SIG-M5 treated with dmso at 0.1 percent for 504 hours (cell line): Measurements from ENCODE around the gene CAB39.

Experiments used
- DNase-seq: peaks from one replicate; lab custom pipeline; 2025; ENCODE audit not compliant: unreplicated experiment; lab: John Stamatoyannopoulos, UW

Gene CAB39

DNA sequence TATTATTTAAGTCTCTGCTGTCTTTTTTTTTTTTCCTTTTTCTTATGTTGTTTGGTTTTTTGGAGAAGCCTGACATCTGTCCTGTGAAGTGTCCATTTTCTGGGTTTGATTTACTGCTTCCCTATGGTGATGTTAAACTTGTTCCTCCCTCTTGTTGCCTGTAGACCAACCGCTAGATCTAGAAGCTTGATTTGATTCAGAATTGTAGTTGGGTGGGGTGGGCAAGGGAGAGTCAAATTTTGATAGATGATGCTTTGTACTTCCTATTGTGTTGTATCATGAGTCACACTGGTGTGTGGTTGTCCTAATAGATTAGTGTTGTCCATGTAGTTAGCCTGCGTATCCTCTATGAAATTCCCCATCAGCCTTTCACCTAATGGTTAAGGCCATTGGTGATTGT, 35.4 kb downstream of the CAB39 start:
- no peak for DNase-seq

DNA sequence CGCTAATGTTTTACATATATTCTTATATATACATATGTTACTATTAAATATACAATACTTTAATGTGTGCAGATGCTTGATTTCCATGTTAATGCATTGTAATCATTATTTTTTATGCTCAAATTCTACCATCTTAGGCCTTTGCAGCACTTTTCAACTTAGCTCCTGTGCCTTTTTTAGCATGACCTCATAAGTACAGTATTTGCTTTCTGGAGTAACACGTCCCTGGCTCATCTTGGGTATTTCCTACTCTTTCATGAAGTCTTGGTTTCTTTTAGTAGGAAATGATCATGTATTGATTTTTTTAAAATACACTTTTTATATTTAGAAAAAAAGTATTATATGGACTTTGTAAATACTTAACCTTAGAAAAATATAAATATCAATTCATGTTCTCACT, 36.5 kb downstream of the CAB39 start:
- DNase-seq: no peak

DNA sequence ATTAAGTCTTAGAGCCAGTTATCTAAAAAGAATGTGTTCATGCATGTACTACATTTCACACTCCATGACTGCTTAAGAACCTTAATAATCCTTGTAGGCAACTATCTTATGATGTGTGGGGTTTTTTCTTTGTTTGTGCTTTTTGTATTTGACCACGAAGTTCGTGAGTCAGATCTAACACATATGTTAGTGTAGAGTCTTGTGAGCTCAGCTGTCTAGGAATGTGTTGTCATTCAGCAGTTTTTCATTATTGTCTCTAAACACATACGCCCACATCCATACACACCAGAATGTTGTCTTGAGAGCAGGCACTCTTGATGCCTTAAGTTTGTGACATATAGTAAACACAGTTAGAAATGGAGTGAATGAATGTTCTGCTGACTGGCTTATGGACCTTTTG, 38.4 kb downstream of the CAB39 start:
- no peak for DNase-seq

DNA sequence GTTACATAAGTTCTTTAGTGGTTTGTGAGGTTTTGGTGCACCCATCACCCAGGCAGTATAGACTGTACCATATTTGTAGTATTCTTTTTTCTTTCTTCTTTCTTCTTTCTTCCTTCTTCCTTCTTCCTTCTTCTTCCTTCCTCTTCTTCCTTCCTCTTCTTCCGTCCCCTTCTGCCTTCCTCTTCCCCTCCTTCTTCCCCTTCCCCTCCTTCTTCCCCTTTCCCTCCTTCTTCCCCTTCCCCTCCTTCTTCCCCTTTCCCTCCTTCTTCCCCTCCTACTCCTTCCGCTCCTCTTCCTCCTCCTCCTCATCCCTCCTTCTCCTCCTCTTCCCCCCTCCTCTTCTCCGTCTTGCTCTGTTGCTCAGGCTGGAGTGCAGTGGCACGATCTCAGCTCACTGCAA, 41.6 kb downstream of the CAB39 start:
- no peak for DNase-seq

DNA sequence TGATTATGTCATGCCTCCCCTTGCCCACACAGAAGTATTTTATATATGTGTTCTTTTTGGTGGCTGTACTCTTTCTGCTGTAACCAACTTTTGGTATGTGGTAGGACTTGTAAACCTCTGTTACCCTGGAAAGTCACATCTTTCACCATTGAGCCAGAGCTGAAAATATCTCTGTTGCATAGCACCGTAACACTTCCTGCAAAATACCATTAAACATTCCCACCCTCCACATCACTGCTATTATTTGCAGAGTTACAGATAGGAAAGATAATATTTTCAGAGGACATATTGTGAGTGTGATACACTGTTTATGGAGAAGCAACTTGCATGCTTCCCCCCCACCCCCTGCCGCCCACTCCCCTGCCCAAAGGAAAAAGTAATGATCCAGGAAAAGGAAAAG, 44.8 kb downstream of the CAB39 start:
- DNase-seq: no peak

DNA sequence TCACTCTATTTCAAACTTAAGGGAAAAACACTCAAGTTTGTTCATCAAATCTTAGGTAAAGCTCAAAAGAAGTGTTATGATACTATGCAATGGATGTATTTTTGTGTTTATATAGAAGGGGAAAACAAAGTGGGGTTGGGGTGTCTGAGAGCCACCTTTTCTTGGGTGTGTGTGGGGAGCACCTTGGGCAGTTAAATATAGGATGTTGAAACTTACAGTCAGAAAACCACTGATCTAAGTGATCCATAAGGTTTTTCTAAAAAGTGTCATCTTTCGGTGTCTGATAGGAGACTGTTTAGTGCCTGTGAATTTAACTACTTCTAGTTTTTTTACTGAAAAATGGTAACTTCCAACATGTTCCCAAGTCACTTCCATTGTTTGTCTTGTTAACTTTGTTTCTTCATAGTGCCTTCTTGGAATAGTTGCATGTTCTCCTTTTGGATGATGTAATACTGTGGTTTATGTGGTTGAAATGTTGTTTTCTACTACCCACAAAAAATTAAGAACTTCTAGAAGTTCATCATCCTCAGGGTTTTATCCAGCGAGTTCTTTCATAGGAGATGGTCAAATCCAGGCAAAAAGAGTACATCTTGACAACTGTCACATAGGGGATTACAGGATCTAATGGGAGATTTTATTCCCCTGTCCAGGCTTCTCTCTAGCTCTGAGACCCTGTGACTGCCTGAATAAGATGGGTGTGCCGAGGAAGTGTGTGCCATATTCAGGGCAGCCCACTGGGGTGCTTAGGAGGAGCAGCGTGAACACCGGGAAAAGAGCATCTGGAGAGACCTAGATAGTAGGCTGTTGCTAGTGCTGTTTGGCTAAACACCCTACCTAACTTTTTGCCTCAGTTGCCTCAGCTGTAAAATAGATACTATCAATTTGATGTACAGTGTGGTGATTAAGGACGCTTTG, 46.2 kb downstream of the CAB39 start:
- peak; percentile 85 for DNase-seq

DNA sequence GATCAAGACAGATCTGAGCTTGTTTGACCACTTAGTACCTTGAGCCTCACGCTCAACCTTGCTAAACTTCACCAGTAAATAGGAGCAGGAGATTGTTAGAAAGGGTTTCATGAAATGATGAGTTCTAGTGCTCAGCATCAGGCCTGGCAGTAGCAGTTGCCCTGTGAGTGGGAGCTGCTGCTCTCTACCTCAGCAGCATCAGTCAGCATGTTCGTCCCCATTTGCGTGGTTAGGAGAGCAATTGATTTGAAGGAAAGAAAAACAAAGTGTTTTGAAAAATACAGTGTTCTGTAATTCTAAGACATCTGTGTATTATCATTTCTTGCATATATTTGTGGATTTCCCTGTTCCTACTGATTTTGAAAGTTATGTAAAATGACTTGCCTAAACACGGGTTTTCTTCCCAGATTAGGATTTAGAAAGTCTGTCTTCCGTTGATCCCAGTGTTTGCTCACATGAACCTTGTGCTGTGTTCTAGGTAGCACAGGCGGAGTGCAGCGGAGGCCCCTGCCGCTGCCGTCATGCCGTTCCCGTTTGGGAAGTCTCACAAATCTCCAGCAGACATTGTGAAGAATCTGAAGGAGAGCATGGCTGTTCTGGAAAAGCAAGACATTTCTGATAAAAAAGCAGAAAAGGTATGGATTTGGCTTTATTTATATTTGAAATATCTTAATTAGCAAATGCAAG, 47.0 kb downstream of the CAB39 start:
- no peak for DNase-seq

DNA sequence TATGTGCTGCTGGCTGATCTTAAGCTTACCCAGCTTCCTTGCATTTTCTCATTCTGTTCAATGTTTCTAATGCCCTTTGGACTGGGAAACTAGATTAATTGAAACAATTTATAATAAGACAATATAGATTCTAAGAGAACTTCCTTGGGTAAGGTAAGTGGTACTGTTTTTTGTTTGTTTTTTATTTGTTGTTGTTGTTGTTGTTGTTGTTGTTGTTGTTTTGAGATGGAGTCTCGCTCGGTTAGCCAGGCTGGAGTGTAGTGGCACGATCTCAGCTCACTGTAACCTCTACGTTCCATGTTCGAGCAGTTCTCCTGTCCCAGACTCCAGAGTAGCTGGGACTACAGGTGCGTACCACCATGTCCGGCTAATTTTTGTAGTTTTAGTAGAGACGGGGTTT, 49.1 kb downstream of the CAB39 start:
- DNase-seq: no peak

DNA sequence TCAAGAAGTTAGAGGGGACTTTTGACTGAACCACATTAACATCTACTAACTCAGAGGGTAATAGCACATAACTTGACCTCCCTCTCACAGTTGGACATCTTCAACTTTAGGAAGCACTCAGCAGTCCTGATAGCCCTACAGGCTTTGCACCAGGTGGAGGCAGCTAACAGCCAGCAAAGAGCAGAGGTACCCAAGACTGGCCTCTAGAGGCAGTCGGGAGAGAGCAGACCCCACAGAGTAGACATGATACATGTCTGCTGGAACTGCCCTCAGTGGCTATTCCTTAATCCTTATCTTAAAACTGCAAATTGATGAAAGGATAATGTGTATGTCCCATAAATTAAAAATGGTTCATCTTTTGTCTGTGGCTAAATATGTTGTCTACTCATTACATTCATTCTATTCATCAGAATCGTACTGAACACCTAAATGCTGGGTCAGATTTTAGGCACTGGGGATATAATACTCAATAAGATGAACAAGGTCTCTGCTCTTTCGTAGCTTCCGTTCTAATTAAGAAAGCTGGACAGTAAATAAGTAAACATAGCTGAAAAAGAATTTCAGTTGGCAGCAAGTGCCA, 49.8 kb downstream of the CAB39 start:
- peak; percentile 31 for DNase-seq

DNA sequence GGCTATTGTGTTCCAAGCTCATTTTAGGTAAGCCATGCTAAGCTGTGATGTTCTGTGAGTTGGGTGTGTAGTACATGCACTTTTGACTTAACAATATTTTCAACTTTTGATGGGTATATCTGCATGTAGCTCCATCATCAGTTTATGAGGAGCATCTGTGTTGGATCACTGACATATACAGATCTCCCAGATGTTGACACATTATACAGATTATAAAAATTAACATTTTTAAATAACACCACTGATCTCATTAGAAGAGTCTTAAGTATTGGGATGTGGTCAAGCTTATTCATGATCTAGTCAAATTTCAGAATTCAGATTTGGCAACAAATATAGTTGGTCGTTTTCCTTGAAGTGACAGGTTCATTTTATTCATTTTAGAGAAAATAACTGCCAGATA, 51.7 kb downstream of the CAB39 start:
- no peak for DNase-seq

DNA sequence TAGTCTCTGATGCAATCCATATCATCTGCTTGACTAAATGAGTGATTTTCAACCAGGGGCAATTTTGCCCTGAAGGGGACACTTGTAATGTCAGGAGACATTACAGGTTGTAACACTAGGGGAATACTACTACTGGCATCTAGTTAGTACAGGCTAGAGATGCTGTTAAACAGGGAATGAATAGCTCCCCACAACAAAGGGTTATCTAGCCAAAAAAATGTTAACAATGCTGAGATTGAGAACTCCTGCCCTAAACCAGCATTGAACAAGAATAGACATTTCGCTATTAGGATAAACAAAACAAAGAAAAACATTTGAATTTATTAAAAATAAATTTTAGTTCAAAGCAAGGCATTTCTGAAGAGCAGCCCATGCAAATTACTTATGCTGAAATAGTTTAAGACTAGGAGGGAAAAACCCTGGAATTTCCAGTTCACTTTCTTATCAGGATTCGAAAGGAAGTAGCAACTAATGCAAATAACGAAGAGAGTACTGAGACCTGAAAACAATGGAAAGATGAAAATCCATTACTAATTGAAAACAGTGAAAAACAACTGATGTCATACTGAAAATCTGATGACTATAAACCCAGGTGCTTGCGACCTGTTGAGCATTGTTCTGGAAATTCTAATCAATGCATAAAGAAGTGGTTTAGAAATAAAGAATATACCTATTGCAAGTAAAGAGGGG, 53.1 kb downstream of the CAB39 start:
- no peak for DNase-seq

DNA sequence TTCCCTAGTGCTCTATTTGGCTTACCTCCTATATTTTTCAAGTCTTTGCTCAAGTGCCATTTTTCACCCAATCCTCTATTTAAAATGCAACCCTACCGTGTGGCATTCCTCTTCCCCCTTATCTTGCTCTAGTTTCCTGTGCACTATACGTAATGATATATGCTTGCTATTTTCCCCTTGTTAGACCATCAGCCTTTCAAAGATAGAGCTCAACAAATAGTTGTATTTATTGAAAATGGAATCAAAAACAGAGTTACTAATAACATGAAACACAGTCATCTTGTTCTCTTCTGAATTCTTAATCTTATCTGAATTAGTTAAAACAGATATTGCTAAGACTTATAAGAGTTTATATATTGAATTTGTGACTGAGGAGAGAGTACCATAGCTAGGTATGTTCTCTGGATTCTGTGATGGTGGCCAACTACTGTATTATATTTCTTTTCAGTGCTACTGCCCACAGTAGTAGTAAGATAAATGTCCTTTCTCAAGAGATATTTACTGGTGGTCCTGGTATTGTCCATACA, 55.3 kb downstream of the CAB39 start:
- no peak for DNase-seq

DNA sequence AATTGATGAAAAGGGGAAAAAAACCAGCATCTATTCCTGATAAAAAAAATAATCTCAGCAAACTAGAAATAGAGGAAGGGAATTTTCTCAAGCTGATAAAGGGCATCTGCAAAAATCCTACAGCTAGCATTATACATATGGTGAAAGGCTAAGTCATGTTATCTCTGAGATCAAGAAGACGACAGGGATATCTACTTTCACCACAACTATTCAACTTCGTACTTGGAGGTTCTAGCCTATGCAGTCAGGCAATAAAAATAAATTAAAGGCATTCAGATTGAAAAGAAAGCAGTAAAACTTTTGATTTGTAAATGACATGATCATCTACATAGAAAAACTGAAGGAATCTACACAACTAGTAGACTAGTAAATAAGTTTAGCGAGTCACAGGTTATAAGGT, 58.2 kb downstream of the CAB39 start:
- no peak for DNase-seq

DNA sequence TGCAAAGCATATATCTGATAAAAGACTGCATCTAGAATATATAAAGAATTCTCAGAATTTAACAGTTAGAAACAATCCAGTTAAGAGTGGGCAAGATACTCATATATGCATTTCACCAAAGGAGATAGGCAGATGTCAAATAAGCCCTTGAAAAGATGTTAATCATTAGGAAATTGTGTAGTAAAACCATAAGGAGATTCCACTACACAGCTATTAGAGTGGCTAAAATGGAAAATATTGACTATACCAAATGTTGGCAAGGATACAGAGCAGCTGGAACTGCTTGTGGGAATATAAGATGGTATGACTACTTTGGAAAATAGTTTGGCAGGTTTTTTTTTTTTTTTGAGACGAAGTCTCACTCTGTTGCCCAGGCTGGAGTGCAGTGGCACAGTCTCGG, 59.5 kb downstream of the CAB39 start:
- DNase-seq: no peak

DNA sequence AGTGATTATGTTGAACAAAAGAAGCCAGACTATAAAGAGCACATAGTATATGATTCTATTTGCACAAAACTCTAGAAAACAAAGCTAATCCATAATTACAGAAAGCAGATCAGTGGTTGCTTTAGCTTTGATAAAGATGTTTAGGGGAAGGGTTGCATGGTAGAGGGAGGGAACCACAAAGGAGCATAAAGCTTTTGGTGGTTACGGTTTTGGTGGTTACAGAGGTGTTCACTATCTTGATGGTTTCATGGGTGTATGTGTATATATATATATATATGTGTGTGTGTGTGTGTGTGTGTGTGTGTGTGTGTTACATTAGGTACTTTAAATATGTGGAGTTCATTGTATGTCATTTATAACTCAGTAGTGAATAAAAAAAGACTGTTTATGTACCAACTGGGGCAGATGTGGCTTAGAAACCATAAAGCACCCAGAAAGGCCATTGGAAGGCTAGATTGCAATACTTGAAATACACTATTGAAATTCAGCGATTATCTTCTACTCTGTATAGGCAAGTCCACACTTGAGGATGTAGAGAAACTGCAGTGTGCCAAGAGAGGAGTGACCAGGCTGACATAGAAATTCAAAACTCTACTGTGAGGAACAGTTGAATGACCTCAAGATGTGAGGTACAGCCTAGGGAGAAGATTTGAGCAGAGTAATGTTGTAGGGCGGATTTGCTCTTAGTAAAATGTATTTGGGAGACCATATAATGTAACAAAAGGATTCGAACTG, 60.6 kb downstream of the CAB39 start:
- DNase-seq: no peak

DNA sequence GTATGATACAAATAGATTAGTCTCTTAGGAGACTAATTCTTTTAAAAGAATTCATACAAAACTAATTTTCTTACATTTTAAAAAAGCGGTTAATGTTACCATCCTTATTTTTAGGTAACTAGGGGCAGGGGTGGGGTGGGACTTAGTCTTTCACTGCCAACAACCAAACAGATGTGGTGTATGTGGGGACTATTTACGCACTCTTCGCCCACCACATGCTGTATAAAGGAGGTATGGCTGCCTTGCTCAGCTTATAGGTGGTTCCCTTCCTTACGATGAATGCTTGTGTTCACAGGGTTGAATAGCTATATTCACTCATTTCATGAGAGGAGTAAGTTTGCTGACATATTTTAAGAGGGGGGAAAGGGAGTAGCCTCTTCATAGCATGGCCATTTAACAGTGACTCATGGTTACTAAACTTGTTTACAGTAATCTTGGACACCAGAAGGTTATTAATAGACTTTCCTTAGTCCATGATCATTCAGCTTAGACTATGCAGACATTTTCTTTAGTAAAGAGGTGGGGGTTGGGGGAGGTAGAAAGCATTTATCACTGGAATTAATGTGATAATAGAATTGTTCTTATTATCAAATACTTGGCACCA, 61.8 kb downstream of the CAB39 start:
- no peak for DNase-seq

DNA sequence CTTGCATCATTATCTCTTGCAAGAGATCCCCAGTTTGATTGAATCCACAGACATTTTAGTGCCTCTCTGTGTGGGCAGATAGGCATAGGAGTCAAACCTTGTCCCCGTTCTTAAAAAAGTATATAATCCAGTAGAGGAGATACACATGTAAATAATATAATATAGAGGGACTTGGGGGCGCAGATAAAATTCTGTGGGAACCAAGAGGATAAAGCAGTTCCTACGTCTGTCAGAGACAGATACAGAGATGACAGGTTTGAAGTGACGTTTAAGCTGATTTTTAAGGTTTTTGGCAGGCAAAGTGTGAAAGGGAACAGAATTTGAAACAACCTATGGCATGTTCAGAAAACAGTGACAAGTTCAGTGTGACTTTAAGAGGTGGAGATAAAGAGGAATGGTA, 63.1 kb downstream of the CAB39 start:
- DNase-seq: no peak

DNA sequence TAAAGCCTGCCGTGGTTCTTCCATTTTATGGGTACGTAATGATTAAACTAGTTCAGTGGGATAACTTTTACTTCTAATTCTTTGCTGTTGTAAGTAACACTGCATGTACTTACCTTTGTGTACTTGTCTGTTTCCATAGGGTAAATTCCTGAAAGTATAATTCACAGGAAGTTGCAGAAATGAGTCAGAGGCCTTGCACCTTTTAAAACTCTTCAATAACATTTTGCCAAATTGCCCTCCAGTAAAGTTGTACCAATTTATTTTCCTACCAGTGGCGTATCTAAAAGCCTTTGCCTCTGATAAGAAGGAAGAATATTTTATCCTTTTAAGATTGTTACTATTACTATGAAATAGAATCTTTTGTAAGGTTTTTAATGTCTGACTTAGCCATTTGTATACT, 65.1 kb downstream of the CAB39 start:
- DNase-seq: no peak

DNA sequence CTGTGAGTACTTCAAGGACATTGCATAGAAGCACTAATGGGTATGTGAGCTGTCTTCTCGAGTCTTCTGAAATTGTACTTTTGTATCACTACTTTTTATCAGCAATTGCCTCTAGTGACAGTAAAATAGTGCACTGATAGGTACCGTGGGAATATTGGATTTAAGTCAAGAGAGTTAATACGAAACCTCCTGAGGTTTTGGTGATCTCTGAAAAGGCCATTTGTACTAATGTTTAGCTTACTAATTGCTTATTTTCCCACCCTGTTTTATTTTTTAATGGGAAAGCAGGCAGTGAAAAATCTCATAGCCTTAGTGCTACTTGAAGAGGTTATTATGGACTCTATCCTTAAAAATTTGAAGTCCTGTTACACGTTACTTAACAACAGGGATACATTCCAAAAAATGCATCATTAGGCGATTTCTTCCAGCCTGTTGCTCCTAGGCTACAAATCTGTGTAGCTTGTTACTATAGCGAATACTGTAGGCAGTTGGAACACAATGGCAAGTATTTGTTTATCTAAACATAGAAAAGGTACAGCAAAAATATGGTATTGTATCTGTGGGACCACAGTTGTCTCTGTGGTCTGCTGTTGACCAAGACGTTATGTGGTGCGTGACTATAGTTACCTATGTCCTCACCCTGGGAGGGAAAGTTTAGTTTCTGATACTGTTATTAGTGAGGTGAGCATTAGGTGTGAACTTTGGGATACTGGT, 65.9 kb downstream of the CAB39 start:
- no peak for DNase-seq

DNA sequence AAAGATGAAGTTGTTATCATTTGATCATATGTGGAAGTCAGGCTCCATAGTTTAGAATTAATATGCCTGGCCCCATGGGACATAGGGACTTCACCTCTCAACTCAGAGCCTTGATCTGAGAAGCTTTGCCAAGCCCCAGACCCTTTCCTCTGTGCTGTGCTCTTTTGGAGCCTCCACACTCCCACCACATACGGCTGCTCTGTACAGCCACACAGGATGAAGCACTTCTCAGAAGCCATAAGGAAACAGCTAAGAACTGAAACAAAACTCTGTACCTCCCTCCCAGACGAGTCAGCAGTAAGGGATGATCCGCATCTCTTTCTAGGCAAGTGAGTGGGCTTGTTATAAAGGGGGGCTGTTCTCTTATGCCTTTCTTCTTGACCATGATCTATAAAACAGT, 66.5 kb downstream of the CAB39 start:
- DNase-seq: no peak
